H9 (cell line): Measurements from ENCODE around the gene SMARCE1. TPM values are rescaled to one million over a fixed set of nuclear protein-coding genes. Genes with fewer than 3 reads are reported as not detected.

Experiments
- DNase-seq: peaks from one replicate; pipeline ENCODE4 v3.0.0-alpha.2; 2017
- H2AFZ ChIP-seq: one replicate; pipeline ENCODE4 v1.6.1; 2013; ENCODE audit warnings: mild to moderate bottlenecking, low read length, control low read depth, moderate library complexity
- H2AK5ac ChIP-seq: 2 replicates; pipeline ENCODE4 v1.6.1; 2013; ENCODE audit warnings: low read length, control low read depth, mixed read lengths; ENCODE audit not compliant: insufficient read length
- H2BK120ac ChIP-seq: one replicate; pipeline ENCODE4 v1.6.1; 2013; ENCODE audit warnings: low read depth, mild to moderate bottlenecking, low read length, control low read depth, inconsistent platforms; ENCODE audit not compliant: poor library complexity, severe bottlenecking
- H2BK12ac ChIP-seq: 2 replicates; pipeline ENCODE4 v1.6.1; 2013; ENCODE audit warnings: low read length, control low read depth, mixed read lengths, low read depth; ENCODE audit not compliant: insufficient read length
- H2BK15ac ChIP-seq: 2 replicates; pipeline ENCODE4 v1.6.1; 2013; ENCODE audit warnings: low read depth, low read length, control low read depth
- H2BK20ac ChIP-seq: one replicate; pipeline ENCODE4 v1.6.1; 2013; ENCODE audit warnings: low read depth, mild to moderate bottlenecking, low read length, control low read depth, inconsistent platforms; ENCODE audit not compliant: poor library complexity, severe bottlenecking
- H2BK5ac ChIP-seq: 2 replicates; pipeline ENCODE4 v1.6.1; 2013; ENCODE audit warnings: low read length, control low read depth, mixed read lengths; ENCODE audit not compliant: insufficient read length
- H3K14ac ChIP-seq: 2 replicates; pipeline ENCODE4 v1.6.1; 2013; ENCODE audit warnings: low read length, control low read depth; ENCODE audit not compliant: insufficient read depth
- H3K18ac ChIP-seq: 2 replicates; pipeline ENCODE4 v1.6.1; 2013; ENCODE audit warnings: low read depth, mild to moderate bottlenecking, mixed read lengths, low read length, control low read depth; ENCODE audit not compliant: insufficient read length
- H3K23ac ChIP-seq: 2 replicates; pipeline ENCODE4 v1.6.1; 2013; ENCODE audit warnings: low read length, control low read depth, mixed read lengths, low read depth; ENCODE audit not compliant: insufficient read length
- H3K23me2 ChIP-seq: 2 replicates; pipeline ENCODE4 v1.6.1; 2013; ENCODE audit warnings: low read depth, mild to moderate bottlenecking, mixed read lengths, low read length, control low read depth; ENCODE audit not compliant: insufficient read length, poor library complexity, severe bottlenecking
- H3K27ac ChIP-seq: 2 replicates; pipeline ENCODE4 v1.5.1; 2013; ENCODE audit warnings: low read length, control low read depth, mixed read lengths, low read depth; ENCODE audit not compliant: insufficient read length
- H3K27me3 ChIP-seq: 2 replicates; pipeline ENCODE4 v1.6.1; 2013; ENCODE audit warnings: low read length, control low read depth, inconsistent platforms; ENCODE audit not compliant: insufficient read depth
- H3K4ac ChIP-seq: 2 replicates; pipeline ENCODE4 v1.6.1; 2013; ENCODE audit warnings: low read depth, mild to moderate bottlenecking, control low read depth, inconsistent platforms, low read length, moderate library complexity
- H3K4me1 ChIP-seq: 2 replicates; pipeline ENCODE4 v1.6.1; 2013; ENCODE audit warnings: low read length, control low read depth, inconsistent platforms; ENCODE audit not compliant: insufficient read depth
- H3K4me2 ChIP-seq: 2 replicates; pipeline ENCODE4 v1.6.1; 2013; ENCODE audit warnings: low read length, control low read depth, mixed read lengths; ENCODE audit not compliant: insufficient read length, insufficient read depth
- H3K56ac ChIP-seq: 2 replicates; pipeline ENCODE4 v1.6.1; 2013; ENCODE audit warnings: low read depth, mild to moderate bottlenecking, mixed read lengths, low read length, control low read depth; ENCODE audit not compliant: insufficient read length
- H3K79me1 ChIP-seq: 2 replicates; pipeline ENCODE4 v1.6.1; 2013; ENCODE audit warnings: low read depth, mild to moderate bottlenecking, moderate library complexity, low read length, control low read depth, inconsistent platforms; ENCODE audit not compliant: insufficient read depth, poor library complexity, severe bottlenecking
- H3K79me2 ChIP-seq: 2 replicates; pipeline ENCODE4 v1.6.1; 2013; ENCODE audit warnings: low read length, control low read depth, inconsistent platforms; ENCODE audit not compliant: insufficient read depth
- H3K9ac ChIP-seq: 2 replicates; pipeline ENCODE4 v1.6.1; 2013; ENCODE audit warnings: low read length, control low read depth, mixed read lengths; ENCODE audit not compliant: insufficient read length; ENCODE audit errors: extremely low read depth
- H3K9me3 ChIP-seq: one replicate; pipeline ENCODE4 v1.6.1; 2013; ENCODE audit warnings: low read depth, low read length, inconsistent platforms; ENCODE audit not compliant: control insufficient read depth
- H3T11ph ChIP-seq: one replicate; pipeline ENCODE4 v1.6.1; 2013; ENCODE audit warnings: mild to moderate bottlenecking, low read length, control low read depth, inconsistent platforms
- H4K20me1 ChIP-seq: one replicate; pipeline ENCODE4 v1.6.1; 2013; ENCODE audit not compliant: control insufficient read depth, insufficient read length, insufficient read depth
- H4K5ac ChIP-seq: 2 replicates; pipeline ENCODE4 v1.6.1; 2013; ENCODE audit warnings: low read depth, mild to moderate bottlenecking, mixed read lengths, low read length, control low read depth; ENCODE audit not compliant: insufficient read length
- H4K8ac ChIP-seq: replicated peaks from 2 replicates; pipeline ENCODE4 v1.6.1; 2013; ENCODE audit warnings: low read length, control low read depth, mixed read lengths, low read depth; ENCODE audit not compliant: insufficient read length
- H4K91ac ChIP-seq: 2 replicates; pipeline ENCODE4 v1.6.1; 2013; ENCODE audit warnings: low read depth, mild to moderate bottlenecking, moderate library complexity, mixed read lengths, low read length, control low read depth; ENCODE audit not compliant: insufficient read length
- H3K27ac Mint-ChIP-seq, 3 experiments: 2 replicates in 2 of 3; 3 replicates in 1 of 3; pipeline ENCODE4 v1.8.0; 2020 to 2021; ENCODE audit warnings: mixed read lengths in 3 of 3, mild to moderate bottlenecking in 1 of 3, moderate library complexity in 1 of 3
- H3K27me3 Mint-ChIP-seq: 2 replicates; pipeline ENCODE4 v1.8.0; 2021; ENCODE audit warnings: low read depth, mild to moderate bottlenecking, moderate library complexity, mixed read lengths
- H3K36me3 Mint-ChIP-seq, 3 experiments: 2 replicates in 2 of 3; 3 replicates in 1 of 3; pipeline ENCODE4 v1.8.0; 2020 to 2021; ENCODE audit warnings: low read depth in 3 of 3, mixed read lengths in 3 of 3; ENCODE audit not compliant: insufficient read depth in 1 of 3
- H3K4me1 Mint-ChIP-seq, 2 experiments: 2 replicates each; pipeline ENCODE4 v1.8.0; 2020; ENCODE audit warnings: mixed read lengths in 2 of 2
- H3K4me3 Mint-ChIP-seq, 2 experiments: 2 replicates in 1 of 2; 3 replicates in 1 of 2; pipeline ENCODE4 v1.8.0; 2020 to 2021; ENCODE audit warnings: mild to moderate bottlenecking in 2 of 2, mixed read lengths in 2 of 2, moderate library complexity in 1 of 2
- H3K9me3 Mint-ChIP-seq, 2 experiments: 2 replicates in 1 of 2; 3 replicates in 1 of 2; pipeline ENCODE4 v1.8.0; 2020; ENCODE audit warnings: mild to moderate bottlenecking in 2 of 2, mixed read lengths in 2 of 2, moderate library complexity in 1 of 2
- CTCF ChIP-seq: fragments of 200-600 bp; sonication (generic); conservative IDR thresholded peaks from 3 replicates; pipeline ENCODE4 v1.8.0; 2021; ENCODE audit warnings: antibody characterized with exemption, mild to moderate bottlenecking
- WGBS: extraction: QIAGEN DNeasy Blood & Tissue Kit; methylation state at CpG from one replicate; pipeline ENCODE4 v1.1.7; 2013; ENCODE audit warnings: missing lambda C conversion rate, low lambda C conversion rate, mixed read lengths; ENCODE audit not compliant: insufficient read length; ENCODE audit errors: extremely low coverage; 5-methylcytosine and 5-hydroxymethylcytosine counted together
- total RNA-seq: library from RNA; stranded (reverse); gene quantifications from 2 replicates; pipeline ENCODE4 v1.2.1, GENCODE V29; 2021

The SMARCE1 gene
- total RNA-seq, 1 experiment from 2014 or later = 122 TPM

GRCh38 chr17:40579471-40579870, 68.1 kb downstream of the SMARCE1 start:
- no peaks in the 10 kb centered on the region for H3K79me2 ChIP-seq
- H3K27ac ChIP-seq = no peak overlapping the region
- Mint-ChIP-seq H3K4me1 (peaks cover 5 to 6% of the 10 kb centered on the region in 2 experiments; a peak in 3 of 4 replicates), H3K27me3 (peaks cover 17% of the 10 kb centered on the region), H3K27ac (no peak overlapping the region), H3K4me3 (no peak overlapping the region), H3K9me3 (peaks cover 3 to 6% of the 10 kb centered on the region in 2 experiments; a peak in 4 of 5 replicates), H3K36me3 (peaks cover 0 to 3% (median 0%) of the 10 kb centered on the region in 3 experiments; a peak in 1 of 7 replicates)
- no peak overlapping the region for H2BK20ac ChIP-seq
- H3K4me2 ChIP-seq = no peak overlapping the region
- no peak overlapping the region for H3K18ac ChIP-seq
- no peak for DNase-seq
- H3K79me1 ChIP-seq = no peaks in the 10 kb centered on the region
- no peak overlapping the region for H2AFZ ChIP-seq
- no peak overlapping the region for H4K5ac ChIP-seq
- no peak overlapping the region for H2BK12ac ChIP-seq
- no peaks in the 10 kb centered on the region; the same call in 1 of the 2 replicates for H3K4me1 ChIP-seq
- no peak overlapping the region for H4K91ac ChIP-seq
- no peak overlapping the region for H3K14ac ChIP-seq
- no peaks in the 10 kb centered on the region for H3K9me3 ChIP-seq
- no peak overlapping the region for H3K4ac ChIP-seq
- H2BK5ac ChIP-seq = no peak overlapping the region
- H4K8ac ChIP-seq = no peak overlapping the region
- H3K27me3 ChIP-seq = no peaks in the 10 kb centered on the region
- H3K9ac ChIP-seq = no peak overlapping the region
- H2AK5ac ChIP-seq = no peak overlapping the region
- H3K23me2 ChIP-seq = no peaks in the 10 kb centered on the region
- no peak for TF ChIP-seq CTCF
- no peak overlapping the region for H3K56ac ChIP-seq
- H2BK120ac ChIP-seq = no peak overlapping the region
- WGBS = no CpG with 5 or more reads among the region's 3 CpGs
- H3K23ac ChIP-seq = no peak overlapping the region
- no peak overlapping the region for H2BK15ac ChIP-seq
- no peak overlapping the region for H3T11ph ChIP-seq
- H4K20me1 ChIP-seq = no peaks in the 10 kb centered on the region
